Duodenal mucosa (tissue), 2 donors: ENCODE data around the gene APP.

Source experiments
- H3K27ac ChIP-seq: one replicate; pipeline ENCODE4 v1.7.0; 2013; ENCODE audit warnings: low read depth, low read length
- H3K27me3 ChIP-seq, 2 donors: one replicate each; pipeline ENCODE4 v1.7.0; 2013; ENCODE audit warnings: low read length in 2 of 2, control low read depth in 1 of 2; ENCODE audit not compliant: insufficient read depth in 2 of 2, control insufficient read depth in 1 of 2
- H3K36me3 ChIP-seq, 2 donors: one replicate each; pipeline ENCODE4 v1.7.0; 2013; ENCODE audit warnings: low read length in 2 of 2, control low read depth in 1 of 2; ENCODE audit not compliant: insufficient read depth in 2 of 2, control insufficient read depth in 1 of 2
- H3K4me1 ChIP-seq, 2 donors: one replicate each; pipeline ENCODE4 v1.7.0; 2013; ENCODE audit warnings: low read length in 2 of 2, control low read depth in 1 of 2; ENCODE audit not compliant: insufficient read depth in 2 of 2, control insufficient read depth in 1 of 2
- H3K4me3 ChIP-seq, 2 donors: one replicate each; pipeline ENCODE4 v1.7.0; 2013; ENCODE audit warnings: low read length in 2 of 2, low read depth in 1 of 2
- H3K9ac ChIP-seq, 2 donors: one replicate each; pipeline ENCODE4 v1.7.0; 2013; ENCODE audit warnings: low read length in 2 of 2, low read depth in 1 of 2
- H3K9me3 ChIP-seq, 2 donors: one replicate each; pipeline ENCODE4 v1.7.0; 2013; ENCODE audit warnings: low read length in 2 of 2, control low read depth in 1 of 2; ENCODE audit not compliant: control insufficient read depth in 1 of 2

The APP gene

DNA sequence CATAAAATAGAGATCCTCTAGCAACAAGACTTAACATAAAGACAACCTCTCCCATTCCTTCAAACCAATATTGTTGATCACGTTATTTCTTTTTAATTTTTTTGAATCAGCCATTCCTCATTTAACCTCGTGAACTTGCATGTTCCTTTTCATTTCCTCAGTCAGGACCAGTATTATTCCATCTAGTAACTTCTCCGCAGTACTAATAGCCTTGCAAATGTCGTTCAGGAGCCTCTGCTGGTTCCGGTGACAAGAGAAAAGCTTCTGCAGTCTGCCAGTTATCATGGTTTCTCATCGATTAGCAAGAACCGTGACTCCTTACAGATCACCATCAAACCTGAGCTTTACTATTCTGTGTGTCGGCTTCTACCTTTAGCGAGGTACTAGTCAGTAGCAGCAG is 3.0 kb downstream of the APP start:
- Histone ChIP-seq H3K9me3 (no peaks in the 10 kb centered on the region), H3K36me3 (no peaks in the 10 kb centered on the region), H3K4me3 (peak overlapping the region; percentile 20 to 52), H3K9ac (peak overlapping the region; percentile 22 to 36), H3K4me1 (peaks cover 9 to 22% of the 10 kb centered on the region in 2 donors), H3K27ac (no peak overlapping the region), H3K27me3 (no peaks in the 10 kb centered on the region)

DNA sequence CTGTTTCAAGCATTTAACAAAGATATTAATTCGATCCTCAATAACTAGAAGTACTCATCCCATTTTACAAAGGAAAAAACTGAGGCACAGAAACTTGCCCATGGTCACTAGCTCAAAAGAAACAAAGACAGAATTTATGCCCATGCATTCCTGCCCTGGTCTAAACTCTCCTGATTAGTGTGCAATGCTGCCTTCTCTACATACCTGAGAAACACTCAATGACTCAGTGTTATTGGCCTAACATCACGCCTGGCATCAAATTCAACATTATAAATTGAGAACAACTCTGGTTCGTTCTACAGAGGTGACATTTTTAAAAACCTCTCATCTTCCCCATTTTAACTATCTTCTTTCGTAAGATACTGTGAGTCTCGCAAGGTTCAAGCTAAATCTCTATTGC is 5.2 kb downstream of the APP start:
- no peaks in the 10 kb centered on the region for H3K27me3 ChIP-seq
- H3K36me3 ChIP-seq = no peaks in the 10 kb centered on the region
- H3K4me1 ChIP-seq = peaks cover 5 to 22% of the 10 kb centered on the region in 2 donors
- no peak overlapping the region for H3K9ac ChIP-seq
- no peak overlapping the region for H3K27ac ChIP-seq
- H3K4me3 ChIP-seq = no peak overlapping the region
- H3K9me3 ChIP-seq = no peaks in the 10 kb centered on the region

GRCh38 chr21:26164311-26164710 is 6.3 kb downstream of the APP start:
- H3K9me3 ChIP-seq = no peaks in the 10 kb centered on the region
- peaks cover 5 to 26% of the 10 kb centered on the region in 2 donors for H3K4me1 ChIP-seq
- no peaks in the 10 kb centered on the region for H3K27me3 ChIP-seq

DNA sequence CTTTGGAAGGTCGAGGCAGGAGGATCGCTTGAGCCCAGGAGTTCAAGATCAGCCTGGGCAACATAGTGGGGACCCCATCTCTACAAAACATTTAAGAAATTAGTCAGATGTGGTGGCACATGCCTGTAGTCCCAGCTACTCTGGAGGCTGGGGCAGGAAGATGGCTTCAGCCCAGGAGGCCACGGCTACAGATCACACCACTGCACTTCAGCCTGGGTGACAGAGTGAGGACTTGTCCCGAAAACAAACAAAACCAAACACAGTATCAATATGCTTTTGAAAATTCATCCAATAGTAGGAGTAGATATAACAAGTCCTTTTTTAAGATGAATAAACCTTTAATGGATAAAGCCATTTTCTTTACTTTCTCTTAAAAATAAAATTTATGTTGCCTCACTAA is 8.5 kb downstream of the APP start:
- peaks cover 9 to 24% of the 10 kb centered on the region in 2 donors for H3K4me1 ChIP-seq
- H3K27me3 ChIP-seq = no peaks in the 10 kb centered on the region
- no peak overlapping the region for H3K9ac ChIP-seq
- H3K36me3 ChIP-seq = no peaks in the 10 kb centered on the region
- H3K27ac ChIP-seq = no peak overlapping the region
- no peak overlapping the region for H3K4me3 ChIP-seq
- H3K9me3 ChIP-seq = no peaks in the 10 kb centered on the region

More at GRCh38 chr21:26164311-26164710, 6.3 kb downstream of the APP start:
- Histone ChIP-seq H3K27ac (no peak overlapping the region), H3K36me3 (no peaks in the 10 kb centered on the region), H3K4me3 (peak overlapping the region in 1 of 2 donors; percentile 9), H3K9ac (no peak overlapping the region)

DNA sequence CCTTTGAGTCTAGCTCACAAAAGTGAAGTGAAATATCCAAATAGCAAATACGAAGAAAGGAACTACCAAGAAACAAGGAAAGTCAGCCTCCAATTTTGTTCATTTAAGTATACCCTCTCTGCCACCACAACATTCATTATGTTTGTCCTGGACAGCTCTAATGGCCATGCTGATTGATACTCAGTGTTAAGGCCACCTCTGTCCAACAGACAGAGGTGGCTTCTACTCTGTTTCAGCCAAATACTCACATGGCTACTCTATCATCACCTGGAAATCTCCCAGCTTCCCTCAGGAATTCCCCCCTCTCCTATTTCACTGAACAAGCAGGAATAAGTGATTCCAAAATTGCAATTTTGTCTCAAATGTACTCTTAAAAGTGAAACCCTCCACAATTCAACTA is 10.7 kb downstream of the APP start:
- no peak overlapping the region for H3K4me3 ChIP-seq
- H3K27ac ChIP-seq = no peak overlapping the region

GRCh38 chr21:26157801-26158200 is 12.8 kb downstream of the APP start:
- no peaks in the 10 kb centered on the region for H3K36me3 ChIP-seq
- no peak overlapping the region for H3K27ac ChIP-seq
- H3K4me1 ChIP-seq = peaks cover 5 to 20% of the 10 kb centered on the region in 2 donors
- H3K27me3 ChIP-seq = no peaks in the 10 kb centered on the region
- no peak overlapping the region for H3K9ac ChIP-seq
- no peaks in the 10 kb centered on the region for H3K9me3 ChIP-seq
- no peak overlapping the region for H3K4me3 ChIP-seq

More for the DNA sequence above, 10.7 kb downstream of the APP start:
- H3K27me3 ChIP-seq = no peaks in the 10 kb centered on the region
- H3K36me3 ChIP-seq = no peaks in the 10 kb centered on the region
- H3K9me3 ChIP-seq = no peaks in the 10 kb centered on the region
- peaks cover 5 to 16% of the 10 kb centered on the region in 2 donors for H3K4me1 ChIP-seq
- H3K9ac ChIP-seq = no peak overlapping the region

DNA sequence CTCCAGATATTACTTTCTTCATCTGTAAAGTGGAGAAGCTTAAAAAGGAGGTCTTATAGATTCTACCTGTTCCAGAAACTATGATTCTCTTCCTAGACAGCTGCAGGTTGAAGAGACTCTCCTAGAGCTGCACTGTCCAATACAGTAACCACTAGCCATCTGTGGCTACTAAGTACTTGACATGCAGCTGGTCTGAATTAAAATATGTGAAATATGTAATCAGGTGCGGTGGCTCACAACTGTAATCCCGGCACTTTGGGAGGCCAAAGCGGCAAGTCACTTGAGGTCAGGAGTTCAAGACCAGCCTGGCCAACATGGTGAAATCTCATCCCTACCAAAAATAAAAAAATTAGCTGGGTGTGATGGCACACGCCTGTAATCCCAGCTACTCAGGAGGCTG is 15.8 kb downstream of the APP start:
- no peak overlapping the region for H3K27ac ChIP-seq

GRCh38 chr21:26153758-26154157 is 16.8 kb downstream of the APP start:
- H3K27me3 ChIP-seq = no peaks in the 10 kb centered on the region
- no peak overlapping the region for H3K27ac ChIP-seq
- peaks cover 5 to 21% of the 10 kb centered on the region in 2 donors for H3K4me1 ChIP-seq
- H3K4me3 ChIP-seq = no peak overlapping the region
- no peak overlapping the region for H3K9ac ChIP-seq
- no peaks in the 10 kb centered on the region for H3K36me3 ChIP-seq
- no peaks in the 10 kb centered on the region for H3K9me3 ChIP-seq

More for the DNA sequence above, 15.8 kb downstream of the APP start:
- Histone ChIP-seq H3K9me3 (no peaks in the 10 kb centered on the region), H3K4me3 (no peak overlapping the region), H3K4me1 (peaks cover 5 to 16% of the 10 kb centered on the region in 2 donors), H3K36me3 (no peaks in the 10 kb centered on the region), H3K9ac (no peak overlapping the region), H3K27me3 (no peaks in the 10 kb centered on the region)

GRCh38 chr21:26148840-26149354 is 21.7 kb downstream of the APP start:
- Histone ChIP-seq H3K4me1 (peaks cover 0 to 6% of the 10 kb centered on the region in 2 donors), H3K36me3 (no peaks in the 10 kb centered on the region), H3K27me3 (no peaks in the 10 kb centered on the region), H3K9me3 (no peaks in the 10 kb centered on the region), H3K27ac (no peak overlapping the region), H3K4me3 (no peak overlapping the region), H3K9ac (no peak overlapping the region)

GRCh38 chr21:26148071-26148839 is 22.3 kb downstream of the APP start:
- no peak overlapping the region for H3K4me3 ChIP-seq
- no peaks in the 10 kb centered on the region for H3K36me3 ChIP-seq
- H3K9ac ChIP-seq = no peak overlapping the region
- H3K4me1 ChIP-seq = peaks cover 0 to 6% of the 10 kb centered on the region in 2 donors
- H3K27me3 ChIP-seq = no peaks in the 10 kb centered on the region
- no peaks in the 10 kb centered on the region for H3K9me3 ChIP-seq
- no peak overlapping the region for H3K27ac ChIP-seq
